DOHH2 (cell line): Measurements from ENCODE around the gene ABHD18.
"Not testable (repeated sequence)": the region's sequence is repeated elsewhere in the genome, so short reads cannot be mapped to it uniquely, and the experiment has no call there.

Source experiments
- H3F3A ChIP-seq: fragments of 200-600 bp; sonication (generic), shearing (Covaris generic); 2 replicates; pipeline ENCODE4 v1.6.0; 2016; ENCODE audit warnings: antibody characterized with exemption, mild to moderate bottlenecking; ENCODE audit not compliant: control insufficient read depth, insufficient read depth
- H3K27ac ChIP-seq: fragments of 200-600 bp; sonication (generic); 2 replicates; pipeline ENCODE4 v1.5.1; 2014; ENCODE audit warnings: low read depth, mild to moderate bottlenecking, low read length, moderate library complexity
- H3K27me3 ChIP-seq: fragments of 200-600 bp; sonication (generic); 2 replicates; pipeline ENCODE4 v1.6.1; 2014; ENCODE audit warnings: mild to moderate bottlenecking, low read length, mixed read lengths; ENCODE audit not compliant: control insufficient read depth
- H3K36me3 ChIP-seq: fragments of 200-600 bp; sonication (generic); 2 replicates; pipeline ENCODE4 v1.6.1; 2014; ENCODE audit warnings: mild to moderate bottlenecking, low read length, moderate library complexity, mixed read lengths; ENCODE audit not compliant: control insufficient read depth
- H3K4me1 ChIP-seq: fragments of 200-600 bp; sonication (generic); 2 replicates; pipeline ENCODE4 v1.6.1; 2014; ENCODE audit warnings: mild to moderate bottlenecking, low read length, mixed read lengths; ENCODE audit not compliant: control insufficient read depth
- H3K4me2 ChIP-seq: fragments of 200-600 bp; sonication (generic); 2 replicates; pipeline ENCODE4 v1.6.0; 2014; ENCODE audit warnings: mild to moderate bottlenecking, low read length, moderate library complexity
- H3K4me3 ChIP-seq: fragments of 200-600 bp; sonication (generic); 2 replicates; pipeline ENCODE4 v1.5.1; 2014; ENCODE audit warnings: mild to moderate bottlenecking, low read length, mixed read lengths
- H3K79me2 ChIP-seq: fragments of 200-600 bp; sonication (generic); 2 replicates; pipeline ENCODE4 v1.6.1; 2014; ENCODE audit warnings: mild to moderate bottlenecking, low read length, mixed read lengths; ENCODE audit not compliant: control insufficient read depth
- H3K9me2 ChIP-seq: fragments of 200-600 bp; sonication (generic); replicated peaks from 2 replicates; pipeline ENCODE4 v1.6.1; 2014; ENCODE audit warnings: mild to moderate bottlenecking, low read length, mixed read lengths; ENCODE audit not compliant: control insufficient read depth
- H3K9me3 ChIP-seq: fragments of 200-600 bp; sonication (generic); 2 replicates; pipeline ENCODE4 v1.6.1; 2014; ENCODE audit warnings: antibody characterized with exemption, low read length, mixed read lengths; ENCODE audit not compliant: control insufficient read depth, insufficient read depth
- H4K20me1 ChIP-seq: fragments of 200-600 bp; sonication (generic); 2 replicates; pipeline ENCODE4 v1.6.0; 2014; ENCODE audit warnings: low read depth, mild to moderate bottlenecking, antibody characterized with exemption, low read length, moderate library complexity; ENCODE audit not compliant: control insufficient read depth, insufficient read depth
- CTCF ChIP-seq: fragments of 200-600 bp; sonication (generic); IDR thresholded peaks from one replicate; pipeline ENCODE4 v1.5.1; 2014; ENCODE audit warnings: antibody characterized with exemption, mild to moderate bottlenecking, low read depth, low read length; ENCODE audit not compliant: poor library complexity, severe bottlenecking
- EZH2phosphoT487 ChIP-seq: fragments of 200-600 bp; sonication (generic); IDR thresholded peaks from 2 replicates; pipeline ENCODE4 v1.6.1; 2017; ENCODE audit warnings: borderline replicate concordance, mild to moderate bottlenecking, antibody characterized with exemption, low read length, moderate library complexity, mixed read lengths

Gene ABHD18

GRCh38 chr4:127985989-127986388 is 20.8 kb downstream of the ABHD18 start:
- no peaks in the 10 kb centered on the region for H3K79me2 ChIP-seq
- TF ChIP-seq EZH2phosphoT487 (no peak), CTCF (no peak)
- no peaks in the 10 kb centered on the region for H3K27me3 ChIP-seq
- no peaks in the 10 kb centered on the region for H3F3A ChIP-seq
- no peaks in the 10 kb centered on the region for H4K20me1 ChIP-seq
- no peak overlapping the region for H3K4me2 ChIP-seq
- no peak overlapping the region for H3K27ac ChIP-seq
- no peak overlapping the region for H3K4me3 ChIP-seq
- peaks cover 17% of the 10 kb centered on the region for H3K36me3 ChIP-seq
- H3K9me2 ChIP-seq, result no peaks in the 10 kb centered on the region
- H3K9me3 ChIP-seq, result no peaks in the 10 kb centered on the region
- no peaks in the 10 kb centered on the region for H3K4me1 ChIP-seq

- Histone ChIP-seq H3K27ac (no peak overlapping the region), H3K9me2 (no peaks in the 10 kb centered on the region), H3K27me3 (no peaks in the 10 kb centered on the region), H3K4me2 (no peak overlapping the region), H3K9me3 (no peaks in the 10 kb centered on the region), H3K79me2 (no peaks in the 10 kb centered on the region), H4K20me1 (no peaks in the 10 kb centered on the region), H3F3A (no peaks in the 10 kb centered on the region), H3K36me3 (peaks cover 18% of the 10 kb centered on the region), H3K4me3 (no peak overlapping the region), H3K4me1 (peaks cover 8% of the 10 kb centered on the region)
- TF ChIP-seq EZH2phosphoT487, result no peak
- TF ChIP-seq CTCF, result no peak
Measured at GRCh38 chr4:127988638-127989037, 23.4 kb downstream of the ABHD18 start.

- TF ChIP-seq CTCF (no peak), EZH2phosphoT487 (no peak)
- no peaks in the 10 kb centered on the region for H3K9me3 ChIP-seq
- H3K4me1 ChIP-seq, result peaks cover 17% of the 10 kb centered on the region
- H3K79me2 ChIP-seq, result no peaks in the 10 kb centered on the region
- no peak overlapping the region for H3K4me3 ChIP-seq
- H3K27ac ChIP-seq, result no peak overlapping the region
- no peaks in the 10 kb centered on the region for H4K20me1 ChIP-seq
- H3F3A ChIP-seq, result peaks cover 7% of the 10 kb centered on the region; the same call in 1 of the 2 replicates
- H3K4me2 ChIP-seq, result no peak overlapping the region
- H3K36me3 ChIP-seq, result peaks cover 12% of the 10 kb centered on the region
- H3K9me2 ChIP-seq, result no peaks in the 10 kb centered on the region
- no peaks in the 10 kb centered on the region for H3K27me3 ChIP-seq
Measured at GRCh38 chr4:127993151-127993550, 27.9 kb downstream of the ABHD18 start.

GRCh38 chr4:127995776-127996175 is 30.6 kb downstream of the ABHD18 start:
- no peaks in the 10 kb centered on the region for H3K27me3 ChIP-seq
- H4K20me1 ChIP-seq, result no peaks in the 10 kb centered on the region
- H3K36me3 ChIP-seq, result peaks cover 5% of the 10 kb centered on the region; the same call in 1 of the 2 replicates
- TF ChIP-seq EZH2phosphoT487 (no peak), CTCF (no peak)
- no peaks in the 10 kb centered on the region for H3K9me3 ChIP-seq
- H3K4me1 ChIP-seq, result peaks cover 17% of the 10 kb centered on the region
- H3K79me2 ChIP-seq, result no peaks in the 10 kb centered on the region
- H3K4me2 ChIP-seq, result no peak overlapping the region
- H3K27ac ChIP-seq, result no peak overlapping the region
- H3F3A ChIP-seq, result peaks cover 7% of the 10 kb centered on the region; the same call in 1 of the 2 replicates
- H3K9me2 ChIP-seq, result no peaks in the 10 kb centered on the region
- no peak overlapping the region for H3K4me3 ChIP-seq

GRCh38 chr4:127996521-127996920 is 31.3 kb downstream of the ABHD18 start:
- not testable (repeated sequence) for H3K9me3 ChIP-seq, H3K4me2 ChIP-seq, H3K27ac ChIP-seq, H3K27me3 ChIP-seq, H4K20me1 ChIP-seq, H3K36me3 ChIP-seq, H3K9me2 ChIP-seq, H3K4me3 ChIP-seq, H3F3A ChIP-seq, H3K79me2 ChIP-seq
- H3K4me1 ChIP-seq, result peaks cover 17% of the 10 kb centered on the region
